Epithelial cell of prostate (primary cell): ENCODE results near the gene CCDC85A.
"Not testable (repeated sequence)": the region's sequence is repeated elsewhere in the genome, so short reads cannot be mapped to it uniquely, and the experiment has no call there.

Experiments used
- DNase-seq: peaks from one replicate; pipeline ENCODE4 v3.0.0-alpha.2; 2011; ENCODE audit warnings: low read depth, low spot score
- H3K27ac ChIP-seq: fragments of 450-650 bp; 2 replicates; pipeline ENCODE4 v1.5.1; 2017; ENCODE audit warnings: mild to moderate bottlenecking

CCDC85A gene

GRCh38 chr2:56183643-56184499, at the start of gene CCDC85A:
CCDC85A (plus strand) TSS chr2:56183990; CDS start chr2:56184625, 635 bp downstream.
- DNase-seq = peak; percentile 18
- no peak within 1 kb of the TSS for H3K27ac ChIP-seq

DNA sequence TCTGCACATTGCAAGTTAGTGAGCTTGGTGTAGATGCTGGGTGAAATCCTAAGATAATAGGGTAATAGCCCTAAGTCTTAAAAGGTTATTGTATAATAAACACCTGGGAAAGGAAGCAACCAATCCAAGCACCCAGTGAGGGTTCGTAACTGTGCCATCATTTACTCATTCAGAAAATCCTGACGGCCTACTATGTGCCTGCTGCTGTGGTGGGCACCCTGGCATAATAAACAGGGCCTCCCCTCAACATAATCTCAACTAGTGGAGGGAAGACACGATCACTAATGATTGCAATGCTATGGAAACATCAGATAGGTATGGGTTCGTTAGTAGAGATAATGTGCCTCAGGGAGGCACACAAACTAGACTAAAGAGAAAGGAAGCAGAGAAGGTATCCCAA, 48.9 kb upstream of the CCDC85A start:
- no peak for DNase-seq
- H3K27ac ChIP-seq = no peak overlapping the region

- not testable (repeated sequence) for DNase-seq, H3K27ac ChIP-seq
Measured at GRCh38 chr2:56142497-56143061, 41.2 kb upstream of the CCDC85A start.

GRCh38 chr2:56147907-56148306, 35.9 kb upstream of the CCDC85A start:
- no peak overlapping the region for H3K27ac ChIP-seq
- no peak for DNase-seq

GRCh38 chr2:56148825-56149224, 35.0 kb upstream of the CCDC85A start:
- H3K27ac ChIP-seq = no peak overlapping the region
- DNase-seq = no peak

DNA sequence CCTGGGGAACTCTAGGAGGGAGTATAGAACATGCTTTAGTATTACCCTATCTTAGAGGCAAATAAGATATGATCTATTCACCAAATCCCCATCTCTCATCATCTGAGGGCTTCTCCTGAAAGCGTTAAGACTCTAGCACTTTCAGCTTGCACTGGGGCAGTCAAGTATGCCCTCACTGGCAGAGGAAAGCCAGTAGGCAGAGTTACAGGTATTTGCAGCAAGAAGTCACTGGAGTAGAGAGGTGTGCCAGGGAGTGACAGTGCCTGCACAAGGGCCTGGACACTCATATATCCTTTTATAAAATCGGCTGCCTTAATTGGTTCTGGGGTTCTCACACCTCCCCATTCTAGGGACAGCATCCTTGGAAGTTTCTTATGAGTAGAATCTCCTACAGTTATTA, 31.9 kb upstream of the CCDC85A start:
- DNase-seq = no peak
- H3K27ac ChIP-seq = no peak overlapping the region

GRCh38 chr2:56155188-56155587, 28.6 kb upstream of the CCDC85A start:
- no peak overlapping the region for H3K27ac ChIP-seq
- no peak for DNase-seq

- H3K27ac ChIP-seq, DNase-seq: not testable (repeated sequence)
Measured at GRCh38 chr2:56159875-56160274, 23.9 kb upstream of the CCDC85A start.

GRCh38 chr2:56167616-56168562, 15.9 kb upstream of the CCDC85A start:
- DNase-seq = no peak
- no peak overlapping the region for H3K27ac ChIP-seq

GRCh38 chr2:56169521-56169920, 14.3 kb upstream of the CCDC85A start:
- no peak overlapping the region for H3K27ac ChIP-seq
- no peak for DNase-seq

DNA sequence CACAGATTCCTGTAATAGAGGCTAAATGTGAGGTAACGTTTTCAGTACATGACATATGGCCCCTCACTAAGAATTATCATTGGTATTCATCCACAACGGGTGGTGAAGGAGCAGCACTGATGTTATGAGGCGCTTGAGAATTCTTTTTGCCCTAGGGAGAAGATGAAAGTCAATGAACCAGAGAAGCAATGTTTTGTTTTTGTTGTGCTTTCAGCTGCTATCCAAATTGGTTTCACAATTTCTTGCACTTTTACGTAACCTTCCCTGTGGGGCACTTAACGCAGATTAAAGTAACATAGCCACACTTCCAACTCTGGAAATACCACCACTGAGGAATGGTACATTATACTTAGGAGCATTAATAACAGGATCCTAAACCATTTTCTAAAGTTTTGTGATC, 13.3 kb upstream of the CCDC85A start:
- no peak for DNase-seq
- H3K27ac ChIP-seq = no peak overlapping the region

GRCh38 chr2:56170988-56171387, 12.8 kb upstream of the CCDC85A start:
- DNase-seq = no peak
- no peak overlapping the region for H3K27ac ChIP-seq

DNA sequence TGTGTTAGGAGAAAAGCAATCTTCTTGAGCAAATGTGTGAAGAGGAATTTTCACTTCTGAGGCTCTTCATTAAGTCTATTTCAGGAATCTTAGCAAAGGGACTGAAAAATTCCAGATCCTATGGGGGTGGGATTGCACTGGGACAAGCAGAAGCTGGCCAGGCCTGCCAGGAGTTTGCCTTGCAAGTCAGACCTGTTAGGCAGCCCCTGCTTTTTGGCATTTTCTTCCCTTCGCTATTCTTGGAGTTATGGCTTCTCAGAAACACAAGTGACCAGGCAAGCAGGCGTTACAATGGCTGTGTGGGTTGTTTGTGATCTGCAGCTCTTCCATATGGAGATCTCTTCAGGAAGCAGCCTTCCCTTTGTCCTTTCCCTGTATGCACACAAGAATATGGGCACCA, 8.0 kb upstream of the CCDC85A start:
- no peak overlapping the region for H3K27ac ChIP-seq

DNA sequence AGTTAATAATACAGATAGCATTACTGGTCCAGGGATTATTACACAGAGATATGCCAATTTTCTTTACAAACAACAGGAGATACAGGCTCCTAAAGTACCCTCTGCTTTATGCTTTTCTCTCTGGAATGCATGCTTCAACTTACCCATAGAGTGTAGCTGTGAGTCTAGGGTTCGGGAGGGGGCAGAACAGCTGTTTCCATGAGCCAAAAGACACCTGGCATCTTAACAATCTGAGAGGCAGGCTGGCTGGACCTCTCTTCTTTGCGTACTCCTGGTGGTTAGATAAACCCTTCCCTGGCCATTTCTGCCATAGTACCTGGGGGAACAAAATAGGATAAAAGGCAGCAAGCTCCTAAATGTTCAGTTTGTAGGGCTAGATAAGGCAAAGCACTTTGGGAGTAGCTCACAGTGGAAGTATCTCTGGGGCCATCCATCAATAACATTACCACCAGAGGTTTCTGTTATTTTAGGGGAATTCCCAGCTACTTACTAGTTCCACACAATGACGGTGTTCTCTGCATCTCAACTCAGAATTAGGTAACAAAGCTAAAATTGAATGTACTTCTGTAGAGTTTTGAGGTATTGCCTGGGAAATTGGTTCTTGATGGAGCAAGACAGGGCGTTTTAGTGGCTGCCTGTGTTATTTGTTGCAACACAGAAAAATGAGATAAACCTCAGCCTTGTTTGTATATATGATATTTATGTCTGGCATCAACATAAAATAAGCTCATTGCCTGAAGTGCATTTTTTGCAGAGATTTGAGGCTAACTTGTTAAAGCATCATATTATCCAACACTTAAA, 6.2 kb upstream of the CCDC85A start:
- no peak for DNase-seq
- no peak overlapping the region for H3K27ac ChIP-seq

More for the DNA sequence above, 8.0 kb upstream of the CCDC85A start:
- no peak for DNase-seq

DNA sequence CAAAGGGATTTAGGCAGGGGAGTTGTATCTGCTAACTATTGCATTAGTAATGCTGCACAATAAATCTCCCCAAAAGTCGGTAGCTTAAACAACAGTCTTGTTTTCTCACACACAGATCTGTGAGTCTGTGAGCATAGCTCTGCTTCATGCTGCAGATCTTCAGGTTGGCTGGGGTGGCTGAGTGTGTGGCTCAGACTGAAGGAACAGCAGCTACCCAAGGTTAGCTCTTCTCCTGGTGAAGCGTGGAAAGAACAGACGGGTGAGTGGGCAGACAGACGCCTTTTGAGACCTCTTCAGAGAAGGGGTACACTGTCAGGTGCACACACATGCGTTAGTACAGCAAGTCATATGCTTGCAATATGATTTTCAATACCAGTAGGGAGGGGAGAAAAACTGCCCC, 3.9 kb upstream of the CCDC85A start:
- DNase-seq = no peak
- no peak overlapping the region for H3K27ac ChIP-seq

DNA sequence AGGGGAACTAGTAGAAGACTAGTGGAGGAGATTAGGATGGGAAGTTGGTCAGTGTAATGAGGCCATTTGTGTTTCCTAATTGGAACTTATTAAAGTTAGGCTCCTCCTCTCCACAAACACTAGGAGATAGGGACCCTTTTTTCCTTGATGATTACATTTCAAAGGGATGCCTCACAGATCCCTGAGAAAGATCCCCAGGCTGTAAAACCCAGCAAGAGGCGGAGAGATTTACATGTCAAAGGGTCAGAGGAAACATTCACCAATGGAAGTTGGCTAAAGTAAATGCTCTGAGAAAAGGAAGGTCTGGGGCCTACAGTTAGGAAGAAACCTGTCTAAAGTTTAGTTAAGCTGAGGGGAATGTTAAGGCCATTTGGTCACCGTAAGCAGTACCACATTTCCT, 1.4 kb upstream of the CCDC85A start:
- H3K27ac ChIP-seq = no peak overlapping the region
- no peak for DNase-seq

DNA sequence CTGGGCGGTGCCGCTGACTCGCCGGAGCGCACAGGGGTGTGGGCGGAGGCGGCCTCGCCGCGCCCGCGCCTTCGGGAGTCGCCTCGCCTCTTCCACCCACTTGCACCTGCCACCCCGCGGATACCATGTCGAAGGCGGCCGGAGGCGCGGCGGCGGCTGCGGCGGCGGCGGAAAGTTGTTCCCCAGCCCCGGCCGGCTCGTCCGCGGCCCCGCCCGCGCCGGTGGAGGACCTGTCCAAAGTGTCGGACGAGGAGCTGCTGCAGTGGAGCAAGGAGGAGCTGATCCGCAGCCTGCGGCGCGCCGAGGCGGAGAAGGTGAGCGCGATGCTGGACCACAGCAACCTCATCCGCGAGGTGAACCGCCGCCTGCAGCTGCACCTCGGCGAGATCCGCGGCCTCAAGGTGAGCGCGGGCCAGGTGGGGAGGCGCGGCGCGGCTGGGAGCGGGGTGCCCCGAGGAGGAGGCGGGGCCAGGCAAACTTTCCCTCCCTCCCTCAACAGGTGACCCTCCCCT, 766 bp downstream of the CCDC85A start:
- no peak for DNase-seq
- no peak overlapping the region for H3K27ac ChIP-seq

GRCh38 chr2:56185101-56185581, 1.4 kb downstream of the CCDC85A start:
- no peak overlapping the region for H3K27ac ChIP-seq
- DNase-seq = no peak

- DNase-seq = no peak
- H3K27ac ChIP-seq = no peak overlapping the region
Measured at GRCh38 chr2:56185582-56186046, 1.8 kb downstream of the CCDC85A start.
